B cell (primary cell): ENCODE results near the gene FAM53B.

Experiments used
- CTCF ChIP-seq: fragments of 200-600 bp; IDR thresholded peaks from one replicate; pipeline ENCODE4 v1.8.0; 2022; ENCODE audit warnings: antibody characterized with exemption, mild to moderate bottlenecking
- EZH2 ChIP-seq: IDR thresholded peaks from 2 replicates; pipeline ENCODE4 v1.6.1; 2012; ENCODE audit warnings: borderline replicate concordance, low read depth, mild to moderate bottlenecking, moderate library complexity, low read length; ENCODE audit not compliant: insufficient read depth, poor library complexity, severe bottlenecking

GRCh38 chr10:124731551-124731950 lies 12.6 kb downstream of the FAM53B start:
- TF ChIP-seq CTCF = no peak
- TF ChIP-seq EZH2 = no peak
